SKM-1 treated with dmso at 0.1 percent for 144 hours (cell line): ENCODE results near the gene ZNF619.
"Not testable (repeated sequence)": the region's sequence is repeated elsewhere in the genome, so short reads cannot be mapped to it uniquely, and the experiment has no call there.

Experiments
- DNase-seq: peaks from one replicate; lab custom pipeline; 2025; ENCODE audit not compliant: unreplicated experiment; lab: John Stamatoyannopoulos, UW

ZNF619 gene

DNA sequence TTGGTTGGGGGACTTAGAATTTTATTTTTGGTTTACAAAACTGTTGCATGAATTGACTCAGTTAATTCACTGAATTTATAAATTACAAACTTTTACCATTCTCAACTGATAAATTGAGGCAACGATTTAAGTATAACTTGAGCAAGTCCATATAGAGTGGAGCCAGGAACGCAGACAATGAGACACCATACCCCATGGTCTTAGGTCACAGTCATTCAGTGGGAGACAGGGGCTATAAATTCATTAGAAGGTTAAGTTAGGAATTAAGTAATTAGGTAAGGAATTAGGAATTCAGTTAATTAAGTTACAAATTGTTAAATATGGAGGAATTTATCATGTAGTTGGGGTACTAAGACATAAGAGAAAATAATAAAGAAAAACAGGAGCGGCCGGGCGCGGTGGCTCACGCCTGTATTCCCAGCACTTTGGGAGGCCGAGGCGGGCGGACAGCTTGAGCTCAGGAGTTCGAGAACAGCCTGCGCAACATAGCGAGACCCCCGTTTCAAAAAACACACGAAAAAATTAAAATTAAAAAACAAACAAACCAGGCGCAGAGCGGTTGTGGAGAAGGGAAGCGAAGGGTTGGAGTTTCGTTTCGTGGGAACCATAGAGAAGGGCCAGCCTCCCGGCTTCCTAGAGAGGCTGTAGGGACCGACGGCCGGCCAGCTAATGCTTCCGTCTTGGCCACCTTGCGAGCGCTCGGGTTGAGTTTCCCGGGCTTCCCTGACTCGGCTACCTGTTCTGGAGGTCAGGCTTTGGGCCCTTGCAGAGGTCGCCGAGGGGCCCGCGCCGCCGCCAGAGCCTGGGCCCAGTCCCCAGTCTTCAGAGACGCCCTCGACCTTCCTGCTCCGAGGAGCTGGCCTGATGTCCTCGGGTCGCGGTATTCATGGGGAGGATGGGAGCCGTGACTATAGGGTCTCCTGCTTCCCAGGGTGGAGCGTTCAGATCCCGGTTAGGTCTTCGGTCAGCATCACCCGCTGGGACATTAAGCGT lies at the start of gene ZNF619:
ZNF619 (plus strand) TSS at position 645 of the 993 bp plus-strand sequence. CDS start 858 bp downstream, outside the sequence.
- no peak for DNase-seq

DNA sequence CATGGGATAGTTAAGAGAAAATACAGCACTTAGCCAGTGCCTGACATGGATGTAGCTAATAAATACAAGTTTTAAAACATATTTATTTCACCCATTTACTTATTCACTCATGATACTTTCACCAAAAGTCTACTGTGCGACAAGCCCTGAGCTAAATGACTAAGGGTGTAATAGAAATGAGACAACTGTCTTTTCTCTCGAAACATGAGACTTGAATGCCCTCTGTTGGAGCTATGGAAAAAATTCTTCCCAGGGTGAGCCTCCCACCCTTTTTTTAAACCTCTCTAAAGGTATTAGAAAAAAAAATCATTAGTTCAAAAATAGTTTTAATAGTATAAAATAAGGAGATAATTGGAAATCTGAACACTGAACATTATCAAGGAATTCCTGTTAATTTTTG lies 44.1 kb upstream of the ZNF619 start:
- DNase-seq: no peak

- DNase-seq: no peak
These were observed 39.0 kb upstream of the ZNF619 start for GRCh38 chr3:40437889-40438288.

DNA sequence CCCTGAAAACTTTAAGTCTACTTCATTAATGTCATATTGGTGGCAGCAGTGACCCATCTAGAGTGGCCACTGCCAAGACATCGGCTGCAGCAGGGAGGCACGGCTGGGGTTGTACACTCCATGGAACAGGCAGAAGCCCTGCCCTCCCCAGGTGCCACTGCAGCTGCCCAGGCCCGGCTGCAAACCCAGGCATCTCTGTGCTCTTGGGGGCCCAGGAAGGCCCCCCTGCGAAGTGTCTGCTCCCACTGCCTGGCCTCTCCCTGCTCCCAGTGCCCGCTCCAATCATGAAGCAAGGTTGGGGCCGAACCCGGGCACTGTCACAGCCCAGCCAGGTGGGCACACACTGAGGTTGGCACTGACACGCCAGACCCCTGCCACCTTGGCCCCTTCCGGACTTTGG lies 31.9 kb upstream of the ZNF619 start:
- no peak for DNase-seq

DNA sequence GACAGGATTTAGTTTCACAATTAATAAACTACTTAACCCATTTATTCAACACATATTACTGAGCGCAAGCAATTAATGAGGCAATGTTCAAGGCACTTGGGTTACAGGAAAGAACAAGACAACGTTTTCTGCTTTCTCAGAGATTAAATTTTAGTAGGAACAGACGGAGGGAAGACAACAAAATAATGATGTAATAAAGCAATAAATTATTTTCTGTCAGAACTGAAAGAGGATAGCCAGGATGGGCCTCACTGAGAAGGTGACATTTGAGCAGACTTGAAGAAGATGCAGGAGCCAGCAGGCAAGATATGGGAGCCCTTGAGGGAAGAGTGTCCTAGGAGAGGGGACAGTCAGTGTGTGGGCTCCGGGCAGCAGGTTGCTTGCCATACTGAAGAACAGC lies 31.0 kb upstream of the ZNF619 start:
- no peak for DNase-seq

DNA sequence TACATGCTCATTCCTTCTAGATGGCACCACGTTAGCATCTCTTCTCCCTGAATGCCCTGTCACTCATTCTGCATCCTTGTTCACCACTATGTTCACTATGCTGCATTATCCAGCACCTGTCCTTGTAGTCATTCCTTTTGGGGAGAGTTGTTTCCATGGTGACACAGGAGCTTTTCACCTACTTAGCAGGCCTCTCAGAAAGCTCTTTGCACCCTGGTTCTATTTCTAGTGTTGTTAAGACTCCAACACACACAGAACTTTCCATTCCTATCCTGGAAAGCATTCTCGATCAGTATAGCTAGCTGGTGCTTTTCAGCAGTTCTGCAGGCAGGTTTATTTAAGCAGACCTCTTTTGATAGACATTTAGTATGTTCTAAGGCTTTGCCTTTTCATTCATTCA lies 26.5 kb upstream of the ZNF619 start:
- no peak for DNase-seq

DNA sequence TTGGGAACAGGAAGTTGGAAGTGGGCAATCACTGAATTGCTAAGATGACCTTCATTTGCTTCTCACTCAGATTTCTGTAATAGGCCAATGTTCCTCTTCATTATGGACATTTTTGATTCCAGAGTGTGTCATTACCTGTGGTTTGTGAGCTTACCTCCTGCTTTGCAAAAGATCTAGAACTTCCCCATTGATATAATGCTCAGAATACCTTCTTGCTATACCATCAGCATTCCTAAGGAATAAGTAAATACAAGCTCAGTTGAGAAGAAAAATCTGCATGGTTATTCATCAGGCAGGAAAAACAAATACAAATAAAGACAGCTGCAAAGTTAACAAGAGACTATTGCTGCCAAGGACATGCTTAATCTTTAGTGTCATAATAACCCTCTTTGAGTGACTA lies 25.4 kb upstream of the ZNF619 start:
- no peak for DNase-seq

DNA sequence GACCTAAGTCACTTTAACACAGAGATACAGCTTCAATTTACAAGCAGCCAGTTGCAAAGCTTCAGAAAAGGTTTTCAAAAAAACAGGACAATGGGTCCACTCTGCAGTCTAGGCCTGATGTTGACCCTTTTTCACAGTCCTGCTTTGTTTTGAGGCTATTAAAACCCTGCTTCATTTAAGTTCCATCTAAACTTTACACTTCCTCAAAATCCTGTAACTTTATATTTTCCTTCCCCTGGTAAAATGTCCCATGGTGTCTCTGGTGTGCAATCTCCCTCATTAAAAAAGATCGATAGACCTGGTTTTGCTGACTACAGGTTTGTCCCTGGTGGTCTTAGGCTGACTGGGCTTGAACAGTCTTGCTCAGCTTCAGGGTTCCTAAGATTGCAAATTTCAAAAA lies 24.9 kb upstream of the ZNF619 start:
- no peak for DNase-seq

DNA sequence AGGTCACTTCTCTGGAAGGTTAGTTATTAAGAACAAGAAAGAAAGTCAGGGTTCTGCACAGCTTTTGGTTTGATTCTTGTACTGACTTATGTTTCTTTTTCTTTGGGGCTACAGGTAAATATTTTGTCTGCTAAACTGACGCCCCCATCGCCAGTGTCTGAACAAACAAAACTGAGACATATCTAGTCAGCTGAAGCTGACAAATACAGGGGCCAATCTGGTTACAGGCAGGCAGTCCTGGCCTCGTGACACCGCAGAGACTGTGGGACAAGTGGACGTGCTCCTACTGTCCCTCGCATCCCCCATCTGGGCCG lies 24.4 kb upstream of the ZNF619 start:
- DNase-seq: no peak

GRCh38 chr3:40452876-40453730 lies 23.8 kb upstream of the ZNF619 start:
- peak; percentile 100 for DNase-seq

DNA sequence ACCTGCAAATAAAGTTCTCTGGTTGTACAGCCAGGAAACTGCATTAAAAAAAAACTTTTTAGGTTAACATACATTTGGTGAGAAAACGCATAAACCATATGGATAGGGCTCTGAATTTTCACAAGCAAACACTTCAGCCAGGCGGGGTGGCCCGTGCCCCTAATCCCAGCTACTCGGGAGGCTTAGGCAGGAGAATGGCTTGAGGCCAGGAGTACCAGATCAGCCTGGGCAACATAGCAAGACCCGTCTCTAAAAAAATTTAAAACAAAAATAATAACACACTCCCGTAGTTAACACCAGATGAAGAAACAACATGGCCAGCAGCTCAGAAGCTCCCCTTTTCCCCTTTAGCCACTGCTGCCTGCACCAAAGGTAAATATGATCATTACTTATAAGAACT lies 23.0 kb upstream of the ZNF619 start:
- DNase-seq: no peak

DNA sequence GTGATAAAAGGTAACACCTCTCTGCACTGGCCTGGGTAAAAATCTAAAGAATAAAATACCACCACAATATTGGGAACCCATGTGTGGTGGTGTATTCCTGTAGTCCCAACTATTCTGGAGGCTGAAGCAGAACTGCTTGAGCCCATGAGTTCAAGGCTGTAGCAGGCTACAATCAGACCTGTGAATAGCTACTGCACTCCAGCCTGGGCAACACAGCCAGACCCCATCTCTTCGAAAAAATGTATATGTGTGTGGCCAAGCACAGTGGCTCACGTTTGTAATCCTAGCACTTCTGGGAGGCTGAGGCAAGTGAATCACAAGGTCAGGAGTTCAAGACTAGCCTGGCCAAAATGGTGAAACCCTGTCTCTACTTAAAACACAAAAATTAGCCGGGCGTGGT lies 21.6 kb upstream of the ZNF619 start:
- DNase-seq: no peak

DNA sequence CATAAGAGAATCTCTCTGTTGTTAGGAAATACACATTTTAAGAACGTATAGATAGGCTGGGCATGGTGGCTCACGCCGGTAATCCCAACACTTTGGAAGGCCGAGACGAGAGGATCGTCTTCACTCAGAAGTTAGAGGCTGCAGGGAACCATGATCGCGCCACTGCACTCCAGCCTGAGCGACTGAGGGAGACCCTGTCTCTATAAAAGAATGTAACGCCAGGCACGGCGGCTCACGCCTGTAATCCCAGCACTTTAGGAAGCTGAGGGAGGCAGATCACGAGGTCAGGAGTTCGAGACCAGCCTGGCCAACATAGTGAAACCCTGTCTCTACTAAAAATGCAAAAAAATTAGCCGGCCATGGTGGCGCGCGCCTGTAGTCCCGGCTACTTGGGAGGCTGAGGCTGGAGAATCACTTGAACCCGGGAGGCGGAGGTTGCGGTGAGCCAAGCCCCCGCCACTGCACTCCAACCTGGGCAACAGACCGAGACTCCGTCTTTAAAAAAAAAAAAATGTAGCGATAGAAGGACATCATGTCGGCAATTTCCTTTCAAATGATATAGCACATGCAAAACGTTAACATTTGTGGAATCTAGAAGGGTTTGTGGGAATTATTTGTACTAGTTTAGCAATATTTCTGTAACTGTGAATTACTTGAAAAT lies 20.5 kb upstream of the ZNF619 start:
- DNase-seq: no peak

DNA sequence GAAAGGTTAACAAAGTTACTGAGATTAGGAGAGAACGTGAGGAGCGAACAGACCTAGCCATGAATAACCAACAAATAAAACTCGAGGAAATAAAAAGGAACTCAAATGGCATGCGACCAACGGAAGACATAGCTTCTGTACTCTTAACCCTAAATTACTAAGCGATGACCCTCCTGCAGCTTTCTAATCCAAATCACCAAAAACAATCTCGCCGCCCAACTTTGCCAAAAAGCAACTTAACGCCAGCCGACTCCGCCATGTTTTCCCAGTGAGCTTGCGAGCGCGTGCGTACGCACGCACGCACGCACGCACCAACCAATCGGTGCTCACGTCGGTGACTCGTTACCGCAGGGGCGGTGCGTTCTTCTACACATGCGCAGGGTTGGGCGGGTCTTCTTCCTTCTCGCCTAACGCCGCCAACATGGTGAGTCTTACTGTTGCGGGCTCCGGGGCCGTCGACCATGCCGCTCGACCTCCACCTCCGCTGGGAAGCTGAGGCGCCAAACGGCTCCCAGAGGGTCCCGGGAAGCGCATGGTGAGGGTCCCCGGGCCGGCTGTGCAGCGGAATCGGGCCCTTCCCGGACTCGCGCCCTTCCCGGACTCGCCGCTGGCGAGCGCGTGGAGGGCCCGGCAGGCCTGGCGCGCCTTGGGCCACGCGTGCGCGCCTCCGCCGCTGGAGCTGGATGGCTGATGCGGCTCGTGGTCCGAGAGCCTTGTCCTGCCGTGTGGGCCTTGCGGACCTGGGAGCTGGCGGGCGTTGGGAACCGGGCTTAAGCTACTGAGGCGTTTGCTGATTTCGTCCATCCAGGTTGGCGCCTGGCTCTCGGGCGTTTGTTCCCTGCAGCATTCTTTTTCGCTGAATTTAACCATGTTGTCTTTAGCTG lies 19.7 kb upstream of the ZNF619 start, which contains the start of gene RPL14:
RPL14 (plus strand) TSS at position 400 of the 884 bp plus-strand sequence; CDS start at position 533, 133 bp downstream.
- DNase-seq: peak; percentile 92

GRCh38 chr3:40458473-40458872 lies 18.4 kb upstream of the ZNF619 start:
- no peak for DNase-seq

GRCh38 chr3:40460481-40460880 lies 16.4 kb upstream of the ZNF619 start:
- not testable (repeated sequence) for DNase-seq

GRCh38 chr3:40461161-40461560 lies 15.8 kb upstream of the ZNF619 start:
- DNase-seq: no peak

- not testable (repeated sequence) for DNase-seq
These were observed 14.1 kb upstream of the ZNF619 start for GRCh38 chr3:40462838-40463237.

DNA sequence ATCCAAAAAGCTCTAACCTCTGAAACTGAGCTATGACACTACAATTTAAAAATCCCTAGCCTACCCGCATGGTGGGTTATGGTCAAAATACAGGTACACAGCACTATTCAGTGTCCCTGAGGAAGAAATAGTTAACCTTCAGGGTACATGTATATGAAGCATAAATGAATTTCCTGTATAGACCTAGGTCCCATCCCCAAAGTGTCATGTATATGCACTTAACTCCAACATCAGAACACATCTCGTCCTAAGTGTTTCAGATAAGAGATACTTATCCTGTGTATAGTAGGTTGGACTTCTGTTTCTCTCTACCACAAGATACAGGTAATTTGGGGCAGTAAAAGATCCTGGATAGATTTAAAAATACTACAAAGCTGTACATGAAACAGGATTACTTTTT lies 13.3 kb upstream of the ZNF619 start:
- no peak for DNase-seq
